PC-3 (cell line): ENCODE measurements around the gene PLPP7.

Experiments
- CTCF ChIP-seq: fragments of 300-600 bp; sonication (generic); conservative IDR thresholded peaks from 2 replicates; pipeline ENCODE4 v1.5.1; 2017; ENCODE audit warnings: antibody characterized with exemption, low read depth, mild to moderate bottlenecking, low read length
- EZH2phosphoT487 ChIP-seq: fragments of 300-600 bp; sonication (generic); IDR thresholded peaks from 2 replicates; pipeline ENCODE4 v1.6.1; 2018; ENCODE audit warnings: mild to moderate bottlenecking, antibody characterized with exemption, low read length, borderline replicate concordance

GRCh38 chr9:131349881-131350563 is 60.5 kb downstream of the PLPP7 start:
- TF ChIP-seq CTCF = peak; percentile 77
- TF ChIP-seq EZH2phosphoT487 = no peak
